ENCODE results near the gene RNASE2. TPM values are rescaled to one million over a fixed set of nuclear protein-coding genes. Genes with fewer than 3 reads are reported as not detected.
A peak's percentile ranks its signal among the peaks of the same experiment; 100 is the strongest.
"Not testable (repeated sequence)": the region's sequence is repeated elsewhere in the genome, so short reads cannot be mapped to it uniquely, and the experiment has no call there.

RNASE2 gene
- total RNA-seq = not detected

DNA sequence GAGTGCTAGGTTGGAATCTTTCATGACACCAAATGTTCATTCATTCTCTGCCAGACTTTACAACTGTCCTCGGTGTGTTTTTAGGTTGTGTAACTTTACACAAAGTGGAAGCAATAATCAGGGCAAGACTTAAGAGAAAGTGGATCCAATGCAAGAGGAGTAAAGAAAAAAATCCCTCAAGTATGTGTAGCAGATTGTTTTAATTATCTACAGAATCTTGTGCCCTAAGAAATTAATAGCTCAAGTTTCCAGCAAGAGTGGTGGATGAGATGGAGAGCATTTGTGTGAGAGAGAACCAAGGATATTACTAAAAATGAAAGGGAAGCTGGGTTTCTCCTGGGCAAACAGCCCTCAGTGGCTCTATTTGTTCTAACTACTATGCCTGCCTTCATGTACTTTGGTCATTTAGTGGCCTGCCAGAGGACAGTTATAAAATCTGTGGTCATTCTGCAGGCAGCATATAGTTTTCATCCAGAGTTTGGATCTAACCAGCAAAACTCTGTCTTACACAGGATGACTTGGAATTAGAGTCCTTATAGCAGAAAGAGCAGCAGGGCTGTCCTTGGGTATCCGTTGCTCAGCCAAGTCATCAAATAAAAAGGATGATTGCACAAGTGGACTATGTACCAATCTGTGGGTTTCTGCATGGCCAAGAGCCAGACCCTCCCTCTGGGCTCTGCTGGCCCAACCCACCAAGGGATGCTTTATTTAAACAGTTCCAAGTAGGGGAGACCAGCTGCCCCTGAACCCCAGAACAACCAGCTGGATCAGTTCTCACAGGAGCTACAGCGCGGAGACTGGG lies at the start of gene RNASE2:
TSS of gene RNASE2 (plus strand) at position 752 of the 802 bp plus-strand sequence. CDS start 285 bp downstream, outside the sequence.
- CTCF ChIA-PET = interaction anchor here (3.1 kb wide), 1 partner anchor 16 kb away, joined by 15 read pairs; no protein-coding TSS in a partner anchor
- H3K4me3 Mint-ChIP-seq; H3K27me3 Mint-ChIP-seq (ENCODE audit: low read depth): not testable (repeated sequence)

DNA sequence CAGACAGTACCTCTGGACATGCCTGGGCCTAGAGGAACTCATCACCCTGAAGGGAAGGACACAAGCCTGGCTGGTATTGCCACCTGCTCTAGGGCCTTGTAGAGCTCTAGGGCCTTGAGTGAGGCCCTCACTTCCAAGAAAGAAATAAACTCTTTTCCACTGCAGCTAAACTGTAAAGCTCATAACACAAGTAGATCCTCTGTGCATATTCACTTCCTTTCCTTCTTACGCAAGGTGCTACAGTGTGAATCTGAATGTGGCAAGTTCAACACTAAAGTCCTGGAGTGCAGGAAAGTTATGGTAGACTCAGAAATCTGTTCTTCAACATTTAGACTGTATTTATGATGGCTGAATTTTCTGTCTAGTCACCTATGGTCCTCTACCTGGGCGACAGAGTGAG lies 49.6 kb upstream of the RNASE2 start:
- peaks cover 3% of the 10 kb centered on the region for H3K27me3 Mint-ChIP-seq (ENCODE audit: low read depth)

More for the DNA sequence above, at the start of gene RNASE2:
- H3K9me3 Mint-ChIP-seq; H3K4me1 Mint-ChIP-seq (ENCODE audit: low read depth); H3K36me3 Mint-ChIP-seq (ENCODE audit: low read depth); DNase-seq; intact Hi-C loops (cut with micrococcal nuclease); H3K27ac Mint-ChIP-seq: not testable (repeated sequence)

DNA sequence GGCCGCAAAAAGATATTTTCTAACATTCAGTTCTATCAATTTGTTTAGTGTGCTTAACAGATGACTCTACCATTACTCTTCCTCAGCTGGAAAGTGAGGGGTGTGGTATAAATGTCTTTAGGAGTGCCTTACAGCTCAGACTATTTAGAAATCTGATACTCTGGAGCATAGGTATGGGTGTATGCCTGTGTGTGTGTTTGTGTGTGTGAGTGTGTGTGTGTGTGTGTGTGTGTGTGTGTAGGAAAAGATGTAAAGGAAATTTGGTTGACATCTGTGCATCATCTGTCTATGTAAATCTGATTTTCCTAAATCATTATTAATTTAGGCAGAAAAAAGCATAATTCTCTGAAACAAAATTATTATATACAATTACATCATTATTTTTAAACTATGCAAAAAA lies 48.1 kb upstream of the RNASE2 start:
- Mint-ChIP-seq H3K4me3 (no peak overlapping the region), H3K4me1 (ENCODE audit: low read depth) (no peaks in the 10 kb centered on the region), H3K27ac (no peak overlapping the region), H3K9me3 (no peaks in the 10 kb centered on the region), H3K36me3 (ENCODE audit: low read depth) (no peaks in the 10 kb centered on the region), H3K27me3 (ENCODE audit: low read depth) (peaks cover 3% of the 10 kb centered on the region)
- intact Hi-C loops (cut with micrococcal nuclease) = no loop called here
- no peak for DNase-seq
- CTCF ChIA-PET = interaction anchor here (0.7 to 2.0 kb wide), 2 partner anchors 64 to 144 kb away, joined by 3 to 4 read pairs; no protein-coding TSS in a partner anchor

More for the DNA sequence above, 49.6 kb upstream of the RNASE2 start:
- Mint-ChIP-seq H3K36me3 (ENCODE audit: low read depth) (no peaks in the 10 kb centered on the region), H3K4me1 (ENCODE audit: low read depth) (no peaks in the 10 kb centered on the region), H3K27ac (no peak overlapping the region), H3K9me3 (no peaks in the 10 kb centered on the region), H3K4me3 (no peak overlapping the region)
- no peak for DNase-seq
- intact Hi-C loops (cut with micrococcal nuclease) = no loop called here
- CTCF ChIA-PET = interaction anchor here (0.6 to 1.2 kb wide), 2 partner anchors 29 to 66 kb away, joined by 3 to 5 read pairs; no protein-coding TSS in a partner anchor

DNA sequence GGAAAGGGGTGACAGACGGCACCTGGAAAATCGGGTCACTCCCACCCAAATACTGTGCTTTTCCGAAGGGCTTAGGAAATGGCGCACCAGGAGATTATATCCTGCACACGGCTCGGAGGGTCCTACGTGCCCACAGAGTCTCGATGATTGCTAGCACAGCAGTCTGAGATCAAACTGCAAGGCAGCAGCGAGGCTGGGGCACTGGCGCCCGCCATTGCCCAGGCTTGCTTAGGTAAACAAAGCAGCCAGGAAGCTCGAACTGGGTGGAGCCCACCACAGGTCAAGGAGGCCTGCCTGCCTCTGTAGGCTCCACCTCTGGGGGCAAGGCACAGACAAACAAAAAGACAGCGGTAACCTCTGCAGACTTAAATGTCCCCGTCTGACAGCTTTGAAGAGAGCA lies 44.5 kb upstream of the RNASE2 start:
- H3K27ac Mint-ChIP-seq, H3K9me3 Mint-ChIP-seq, CTCF ChIA-PET: not testable (repeated sequence)

DNA sequence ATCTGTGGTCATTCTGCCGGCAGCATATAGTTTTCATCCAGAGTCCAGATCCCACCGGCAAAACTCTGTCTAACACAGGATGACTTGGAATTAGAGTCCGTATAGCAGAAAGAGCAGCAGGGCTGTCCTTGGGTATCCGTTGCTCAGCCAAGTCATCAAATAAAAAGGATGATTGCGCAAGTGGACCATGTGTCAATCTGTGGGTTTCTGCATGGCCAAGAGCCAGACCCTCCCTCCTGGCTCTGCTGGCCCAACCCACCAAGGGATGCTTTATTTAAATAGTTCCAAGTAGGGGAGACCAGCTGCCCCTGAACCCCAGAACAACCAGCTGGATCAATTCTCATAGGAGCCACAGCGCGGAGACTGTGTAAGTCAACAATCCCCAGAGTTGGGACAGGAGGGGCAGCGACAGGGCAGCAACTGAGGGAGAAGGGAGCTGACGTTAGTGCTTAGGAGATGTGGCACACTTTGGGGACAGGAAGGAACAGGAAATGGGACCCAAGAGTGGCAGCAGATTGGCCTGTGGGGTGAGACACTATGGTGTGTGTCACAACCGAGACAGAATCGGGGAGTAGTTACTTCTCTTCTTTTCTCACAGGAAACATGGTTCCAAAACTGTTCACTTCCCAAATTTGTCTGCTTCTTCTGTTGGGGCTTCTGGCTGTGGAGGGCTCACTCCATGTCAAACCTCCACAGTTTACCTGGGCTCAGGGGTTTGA lies 36.1 kb upstream of the RNASE2 start:
- H3K4me3 Mint-ChIP-seq; H3K9me3 Mint-ChIP-seq; H3K4me1 Mint-ChIP-seq (ENCODE audit: low read depth); DNase-seq; H3K27ac Mint-ChIP-seq; intact Hi-C loops (cut with micrococcal nuclease); H3K36me3 Mint-ChIP-seq (ENCODE audit: low read depth): not testable (repeated sequence)
- peaks cover 43% of the 10 kb centered on the region for H3K27me3 Mint-ChIP-seq (ENCODE audit: low read depth)
- CTCF ChIA-PET = interaction anchor here (0.6 kb wide), 1 partner anchor 67 kb away, joined by 3 read pairs; no protein-coding TSS in a partner anchor

More for the DNA sequence above, 44.5 kb upstream of the RNASE2 start:
- H3K36me3 Mint-ChIP-seq (ENCODE audit: low read depth); H3K4me3 Mint-ChIP-seq; intact Hi-C loops (cut with micrococcal nuclease); DNase-seq; H3K4me1 Mint-ChIP-seq (ENCODE audit: low read depth); H3K27me3 Mint-ChIP-seq (ENCODE audit: low read depth): not testable (repeated sequence)

DNA sequence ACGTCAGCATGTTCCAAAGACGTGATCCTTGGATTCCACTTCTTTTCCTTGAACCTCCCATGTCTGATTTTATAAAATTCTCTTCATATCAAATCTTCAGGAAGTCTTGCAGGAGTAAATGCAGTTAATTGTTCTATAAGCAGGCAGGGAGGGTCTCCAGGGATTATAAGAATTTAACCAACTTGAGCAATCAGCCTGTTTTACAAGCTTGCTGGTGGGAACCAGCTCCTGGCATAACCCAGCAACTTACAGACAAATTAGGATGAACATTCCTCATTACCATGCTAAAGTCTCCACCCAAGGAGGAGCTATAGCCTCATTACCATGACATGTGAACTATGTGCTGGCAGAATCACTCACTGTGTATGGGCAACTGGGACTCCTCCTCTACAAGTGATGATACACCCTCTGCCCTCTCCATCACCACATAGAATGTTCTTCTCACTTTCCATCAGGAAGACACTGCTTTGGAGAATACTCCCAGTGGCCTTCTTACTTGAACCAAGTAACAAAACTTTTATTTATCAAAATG lies 31.5 kb upstream of the RNASE2 start:
- H3K9me3 Mint-ChIP-seq; DNase-seq; CTCF ChIA-PET; H3K4me3 Mint-ChIP-seq; intact Hi-C loops (cut with micrococcal nuclease); H3K36me3 Mint-ChIP-seq (ENCODE audit: low read depth); H3K27ac Mint-ChIP-seq; H3K4me1 Mint-ChIP-seq (ENCODE audit: low read depth): not testable (repeated sequence)
- peaks cover 28% of the 10 kb centered on the region for H3K27me3 Mint-ChIP-seq (ENCODE audit: low read depth)

DNA sequence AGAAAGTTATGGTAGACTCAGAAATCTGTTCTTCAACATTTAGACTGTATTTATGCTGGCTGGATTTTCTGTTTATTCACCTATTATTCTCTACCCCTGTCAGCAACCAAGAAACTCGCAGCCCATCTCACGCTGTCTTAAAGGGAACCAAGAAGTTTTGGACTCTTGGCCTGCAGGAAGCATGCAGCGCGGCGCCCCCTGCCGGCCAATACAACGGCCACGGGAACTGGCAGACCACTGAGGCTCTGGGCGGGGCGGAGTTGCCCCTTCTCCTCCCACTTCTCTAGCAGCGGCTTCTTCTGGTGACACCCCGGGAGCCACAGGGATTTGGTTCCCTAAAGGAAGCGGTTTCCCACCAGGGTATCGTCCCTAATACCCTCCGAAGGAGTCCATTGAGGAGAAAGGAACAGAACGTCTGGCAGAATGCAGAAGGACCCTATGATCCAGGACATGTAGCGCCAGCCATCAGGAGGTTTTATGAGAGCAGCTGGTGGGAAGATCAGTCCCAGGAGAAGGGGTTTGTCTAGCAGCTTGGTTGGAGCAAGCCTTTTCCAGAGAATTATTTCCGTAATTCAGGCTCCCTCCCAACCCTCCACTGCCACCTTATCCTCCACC lies 21.0 kb upstream of the RNASE2 start:
- Mint-ChIP-seq H3K4me3 (no peak overlapping the region), H3K9me3 (no peaks in the 10 kb centered on the region), H3K4me1 (ENCODE audit: low read depth) (no peaks in the 10 kb centered on the region), H3K27me3 (ENCODE audit: low read depth) (peaks cover under 1% of the 10 kb centered on the region), H3K27ac (no peak overlapping the region), H3K36me3 (ENCODE audit: low read depth) (no peaks in the 10 kb centered on the region)
- CTCF ChIA-PET = interaction anchor here (1.6 kb wide), 1 partner anchor 27 kb away, joined by 5 read pairs; no protein-coding TSS in a partner anchor
- peak; percentile 24 for DNase-seq
- intact Hi-C loops (cut with micrococcal nuclease) = no loop called here

DNA sequence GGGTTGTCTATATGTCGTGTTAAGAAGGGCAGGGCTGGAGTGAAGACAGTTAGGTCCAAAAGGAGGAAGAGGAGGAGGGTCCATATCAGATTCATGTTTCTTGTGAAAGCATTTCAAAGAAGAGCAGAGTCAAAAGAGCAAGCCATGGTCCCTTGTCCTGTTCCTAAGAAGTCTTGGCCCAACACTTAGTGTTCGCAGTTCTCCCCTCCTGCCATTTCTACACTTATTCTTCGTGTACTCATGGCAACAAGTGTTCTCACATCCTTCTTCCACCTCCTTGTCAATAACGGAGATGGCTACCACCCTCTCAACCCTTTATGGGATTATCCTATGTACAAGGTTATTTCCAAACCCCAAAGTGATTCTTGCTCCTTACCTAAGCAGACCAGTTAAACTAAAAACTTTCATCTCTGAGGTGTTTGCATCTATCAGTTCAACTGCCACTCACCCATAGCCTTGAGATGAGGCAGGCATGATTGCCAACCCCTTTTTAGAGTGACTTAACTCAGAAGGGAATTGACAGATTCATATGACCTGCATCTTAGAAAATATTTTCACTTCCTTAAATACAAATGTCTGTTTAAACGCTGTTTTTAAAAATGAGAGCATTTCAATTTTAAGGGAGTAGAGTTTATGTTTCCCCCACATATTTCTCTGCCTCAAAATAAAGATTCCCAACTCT lies 19.8 kb upstream of the RNASE2 start:
- Mint-ChIP-seq H3K4me3 (no peak overlapping the region), H3K27me3 (ENCODE audit: low read depth) (peaks cover under 1% of the 10 kb centered on the region), H3K36me3 (ENCODE audit: low read depth) (no peaks in the 10 kb centered on the region), H3K9me3 (no peaks in the 10 kb centered on the region), H3K27ac (no peak overlapping the region), H3K4me1 (ENCODE audit: low read depth) (no peaks in the 10 kb centered on the region)
- CTCF ChIA-PET = no interaction called here
- no peak for DNase-seq
- intact Hi-C loops (cut with micrococcal nuclease) = no loop called here

DNA sequence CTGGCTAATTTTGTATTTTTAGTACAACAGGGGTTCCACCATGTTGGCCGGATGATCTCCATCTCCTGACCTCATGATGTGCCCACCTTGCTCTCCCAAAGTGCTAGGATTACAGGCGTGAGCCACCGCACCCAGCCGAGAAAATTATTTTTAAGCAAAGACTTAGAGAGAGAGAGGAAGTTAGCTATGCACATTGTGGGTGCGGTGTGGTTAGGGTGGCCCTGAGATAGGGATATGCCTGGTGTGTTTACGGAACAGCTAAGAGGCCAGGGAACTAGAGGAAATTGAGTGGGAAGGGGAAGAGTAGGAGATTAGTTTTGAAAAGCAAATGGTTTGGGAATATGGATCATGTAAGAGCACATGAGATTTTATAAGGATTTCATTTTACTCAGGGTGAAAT lies 10.1 kb upstream of the RNASE2 start:
- H3K27ac Mint-ChIP-seq; H3K36me3 Mint-ChIP-seq (ENCODE audit: low read depth); CTCF ChIA-PET; H3K4me1 Mint-ChIP-seq (ENCODE audit: low read depth); H3K9me3 Mint-ChIP-seq; H3K4me3 Mint-ChIP-seq; intact Hi-C loops (cut with micrococcal nuclease); DNase-seq: not testable (repeated sequence)
- peaks cover 17% of the 10 kb centered on the region for H3K27me3 Mint-ChIP-seq (ENCODE audit: low read depth)

DNA sequence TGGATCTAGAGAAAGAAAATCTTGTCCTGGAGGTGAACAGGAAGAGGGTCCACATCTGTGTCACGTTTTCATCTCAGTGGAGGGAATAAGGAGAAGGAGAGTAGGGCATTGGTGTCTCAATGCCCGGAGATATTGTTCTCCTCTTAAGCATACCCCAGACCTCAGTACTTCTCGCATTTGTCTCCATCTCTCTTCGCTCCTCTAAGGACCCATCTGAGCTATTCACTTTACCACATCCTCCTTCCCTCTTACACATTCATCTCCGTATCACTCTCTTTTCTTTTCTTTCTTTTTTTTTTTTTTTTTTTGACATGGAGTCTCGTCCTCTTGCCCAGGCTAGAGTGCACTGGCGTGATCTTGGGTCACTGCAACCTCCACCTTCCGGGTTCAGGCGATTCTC lies 8.6 kb upstream of the RNASE2 start:
- H3K27me3 Mint-ChIP-seq (ENCODE audit: low read depth) = peaks cover 13% of the 10 kb centered on the region
- H3K4me3 Mint-ChIP-seq; H3K4me1 Mint-ChIP-seq (ENCODE audit: low read depth): not testable (repeated sequence)

DNA sequence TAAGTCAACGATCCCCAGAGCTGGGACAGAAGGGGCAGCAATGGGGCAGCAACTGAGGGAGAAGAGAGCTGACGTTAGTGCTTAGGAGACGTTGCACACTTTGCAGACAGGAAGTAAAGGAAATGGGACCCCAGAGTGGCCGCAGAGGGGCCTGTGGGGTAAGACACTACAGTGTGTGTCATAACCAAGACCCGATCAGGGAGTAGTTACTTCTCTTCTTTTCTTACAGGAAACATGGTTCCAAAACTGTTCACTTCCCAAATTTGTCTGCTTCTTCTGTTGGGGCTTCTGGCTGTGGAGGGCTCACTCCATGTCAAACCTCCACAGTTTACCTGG lies 219 bp downstream of the RNASE2 start:
- CTCF ChIA-PET = interaction anchor here (3.1 kb wide), 1 partner anchor 15 kb away, joined by 15 read pairs; no protein-coding TSS in a partner anchor
- H3K27ac Mint-ChIP-seq; H3K4me3 Mint-ChIP-seq; intact Hi-C loops (cut with micrococcal nuclease); H3K27me3 Mint-ChIP-seq (ENCODE audit: low read depth); DNase-seq; H3K36me3 Mint-ChIP-seq (ENCODE audit: low read depth); H3K9me3 Mint-ChIP-seq: not testable (repeated sequence)
- peaks cover 11% of the 10 kb centered on the region for H3K4me1 Mint-ChIP-seq (ENCODE audit: low read depth)

More for the DNA sequence above, 8.6 kb upstream of the RNASE2 start:
- H3K27ac Mint-ChIP-seq; intact Hi-C loops (cut with micrococcal nuclease); H3K36me3 Mint-ChIP-seq (ENCODE audit: low read depth); DNase-seq; H3K9me3 Mint-ChIP-seq: not testable (repeated sequence)
- CTCF ChIA-PET = interaction anchor here (0.6 kb wide), 1 partner anchor 24 kb away, joined by 3 read pairs; no protein-coding TSS in a partner anchor
